Left ventricle myocardium inferior (tissue), 1 donor: ENCODE measurements around the gene FILIP1L. TPM values are rescaled to one million over a fixed set of nuclear protein-coding genes. Genes with fewer than 3 reads are reported as not detected.

Experiments used
- DNase-seq: peaks from one replicate; pipeline ENCODE4 v3.0.0-alpha.2; 2020
- H3K27ac ChIP-seq: fragments of 200-600 bp; replicated peaks from 2 replicates; pipeline ENCODE4 v1.8.0; 2021
- H3K27me3 ChIP-seq: fragments of 200-600 bp; 2 replicates; pipeline ENCODE4 v1.8.0; 2021; ENCODE audit warnings: low read depth
- H3K36me3 ChIP-seq: fragments of 200-600 bp; 2 replicates; pipeline ENCODE4 v1.8.0; 2021
- H3K4me1 ChIP-seq: fragments of 200-600 bp; 2 replicates; pipeline ENCODE4 v1.8.0; 2021
- H3K4me3 ChIP-seq: fragments of 200-600 bp; 2 replicates; pipeline ENCODE4 v1.8.0; 2021; ENCODE audit warnings: mild to moderate bottlenecking, moderate library complexity
- H3K9me3 ChIP-seq: fragments of 200-600 bp; replicated peaks from 2 replicates; pipeline ENCODE4 v1.8.0; 2021
- CTCF ChIP-seq: fragments of 200-600 bp; IDR thresholded peaks from 2 replicates; pipeline ENCODE4 v1.8.0; 2021; ENCODE audit warnings: antibody characterized with exemption, mild to moderate bottlenecking, borderline replicate concordance
- intact Hi-C: fragments of 100-400 bp; cut with micrococcal nuclease; formaldehyde crosslinking; loops from one replicate; pipeline ENCODE4 v1.11.0; 2022
- total RNA-seq: library from RNA; stranded (reverse); fragmentation: NEBNext Ultra II Directional; extraction: Animal tissue kit (Norgen Biotek cat#: 25700); gene quantifications from one replicate; pipeline ENCODE4 v1.2.1, GENCODE V29; 2021
- donor health status: DM: no; HTN: yes; CAD: no; lungs with severe emphysema.

FILIP1L gene
- total RNA-seq, 1 donor from 2014 or later, result 84.9 TPM

GRCh38 chr3:99895131-99895696, 219.1 kb downstream of the FILIP1L start:
- TF ChIP-seq CTCF, result no peak
- DNase-seq, result no peak
- Histone ChIP-seq H3K4me3 (no peak overlapping the region), H3K27me3 (no peaks in the 10 kb centered on the region), H3K36me3 (no peaks in the 10 kb centered on the region), H3K4me1 (no peaks in the 10 kb centered on the region), H3K9me3 (no peaks in the 10 kb centered on the region), H3K27ac (no peak overlapping the region)
- intact Hi-C loops, result no loop called here

GRCh38 chr3:99892332-99892731, 222.0 kb downstream of the FILIP1L start:
- no peaks in the 10 kb centered on the region for H3K36me3 ChIP-seq
- intact Hi-C loops, result no loop called here
- no peaks in the 10 kb centered on the region for H3K4me1 ChIP-seq
- H3K27me3 ChIP-seq, result no peaks in the 10 kb centered on the region
- no peak overlapping the region for H3K4me3 ChIP-seq
- no peak for TF ChIP-seq CTCF
- H3K27ac ChIP-seq, result no peak overlapping the region
- no peak for DNase-seq
- H3K9me3 ChIP-seq, result no peaks in the 10 kb centered on the region

GRCh38 chr3:99891610-99892285, 222.6 kb downstream of the FILIP1L start:
- no peaks in the 10 kb centered on the region for H3K27me3 ChIP-seq
- no peak overlapping the region for H3K27ac ChIP-seq
- H3K9me3 ChIP-seq, result no peaks in the 10 kb centered on the region
- intact Hi-C loops, result no loop called here
- TF ChIP-seq CTCF, result no peak
- H3K4me1 ChIP-seq, result no peaks in the 10 kb centered on the region
- no peaks in the 10 kb centered on the region for H3K36me3 ChIP-seq
- no peak overlapping the region for H3K4me3 ChIP-seq
- no peak for DNase-seq

GRCh38 chr3:99885851-99886250, 228.4 kb downstream of the FILIP1L start:
- DNase-seq, result no peak
- no peak for TF ChIP-seq CTCF
- Histone ChIP-seq H3K36me3 (no peaks in the 10 kb centered on the region), H3K4me1 (peaks cover 40% of the 10 kb centered on the region), H3K4me3 (no peak overlapping the region), H3K27ac (no peak overlapping the region), H3K27me3 (no peaks in the 10 kb centered on the region), H3K9me3 (no peaks in the 10 kb centered on the region)
- intact Hi-C loops, result no loop called here

- Histone ChIP-seq H3K36me3 (no peaks in the 10 kb centered on the region), H3K27me3 (no peaks in the 10 kb centered on the region), H3K9me3 (no peaks in the 10 kb centered on the region), H3K27ac (peak overlapping the region; percentile 91), H3K4me3 (no peak overlapping the region), H3K4me1 (peaks cover 47% of the 10 kb centered on the region)
- DNase-seq, result no peak
- TF ChIP-seq CTCF, result no peak
- intact Hi-C loops, result no loop called here
Observed at GRCh38 chr3:99885085-99885484, 229.2 kb downstream of the FILIP1L start.
